K562 (cell line): ENCODE data around the gene LCE1A. TPM values are rescaled to one million over a fixed set of nuclear protein-coding genes. Genes with fewer than 3 reads are reported as not detected.

Experiments used
- ATAC-seq: fragments of 200-7000 bp; cut with Tn5 transposase; 3 replicates; pipeline ENCODE4 v1.9.1; 2020; ENCODE audit warnings: moderate library complexity
- BruUV-seq: library from RNA; stranded (reverse); fragments of 400-500 nt; replicated peaks from 2 replicates; lab custom pipeline; 2021; lab: Mats Ljungman, UMichigan
- CTCF ChIA-PET: fragments of 300-600 bp; formaldehyde crosslinking; extraction: SDS; loops from one replicate; lab custom pipeline; 2021; ENCODE audit warnings: low intra/inter-chr PET ratio; lab: Yijun Ruan, JAX
- POLR2A ChIA-PET: fragments of 300-600, 350-650 bp; sonication (Branson Sonifier 250); formaldehyde crosslinking; extraction: SDS; loops from one replicate; lab custom pipeline; 2021; ENCODE audit warnings: antibody characterized with exemption, inconsistent platforms; lab: Yijun Ruan, JAX
- DNase-seq, 4 experiments: peaks; one replicate each; pipeline versions ENCODE4 v3.0.0 to v3.0.0-alpha.2; 2011 to 2018; ENCODE audit warnings: low spot score in 3 of 4, mixed read lengths in 3 of 4; ENCODE audit errors: extremely low read depth in 1 of 4
- FAIRE-seq: peaks from 2 replicates; lab custom pipeline; 2011; peaks lifted over from hg19 to GRCh38; lab: Jason Lieb, UNC
- H2AFZ ChIP-seq: 2 replicates; pipeline ENCODE4 v1.6.0; 2011; ENCODE audit warnings: low read depth, low read length, control low read depth, inconsistent platforms
- H3K27ac ChIP-seq: fragments of 200-600 bp; 3 replicates; pipeline ENCODE4 v1.8.0; 2011; ENCODE audit warnings: low read depth, mild to moderate bottlenecking, control low read depth, inconsistent platforms, low read length, moderate library complexity, mixed read lengths; ENCODE audit errors: extremely low read depth
- H3K27me3 ChIP-seq, 2 experiments: fragments of 300-600 bp in 1 of 2; 2 replicates in 1 of 2; 3 replicates in 1 of 2; pipeline versions ENCODE4 v1.6.0 to v1.8.0; 2011; ENCODE audit warnings: inconsistent platforms in 2 of 2, low read length in 2 of 2, mild to moderate bottlenecking in 1 of 2, mixed read lengths in 1 of 2, moderate library complexity in 1 of 2; ENCODE audit not compliant: control insufficient read depth in 2 of 2, insufficient read depth in 2 of 2
- H3K36me3 ChIP-seq: fragments of 300-600 bp; 3 replicates; pipeline ENCODE4 v1.8.0; 2011; ENCODE audit warnings: mild to moderate bottlenecking, low read length, inconsistent platforms; ENCODE audit not compliant: control insufficient read depth, insufficient read depth
- H3K4me1 ChIP-seq, 2 experiments: fragments of 200-600 bp in 1 of 2; replicated peaks in 1 of 2; 2 replicates in 1 of 2; 3 replicates in 1 of 2; pipeline versions ENCODE4 v1.5.1 to v1.8.0; 2011; ENCODE audit warnings: inconsistent platforms in 2 of 2, low read length in 2 of 2, mild to moderate bottlenecking in 1 of 2, mixed read lengths in 1 of 2, moderate library complexity in 1 of 2; ENCODE audit not compliant: control insufficient read depth in 2 of 2, insufficient read depth in 2 of 2
- H3K4me2 ChIP-seq: 2 replicates; pipeline ENCODE4 v1.6.1; 2011; ENCODE audit warnings: low read length, control low read depth, inconsistent platforms, mixed read lengths; ENCODE audit not compliant: insufficient read depth
- H3K4me3 ChIP-seq: fragments of 200-600 bp; sonication (generic), shearing (Covaris generic); 2 replicates; pipeline ENCODE4 v1.5.1; 2016; ENCODE audit warnings: control low read depth, inconsistent platforms
- H3K79me2 ChIP-seq: fragments of 200-600 bp; 3 replicates; pipeline ENCODE4 v1.8.0; 2011; ENCODE audit warnings: low read length, inconsistent platforms; ENCODE audit not compliant: control insufficient read depth, insufficient read depth
- H3K9ac ChIP-seq, 2 experiments: 2 replicates each; pipeline versions ENCODE4 v1.6.0 to v1.6.1; 2011; ENCODE audit warnings: low read depth in 2 of 2, low read length in 2 of 2, control low read depth in 1 of 2, inconsistent platforms in 1 of 2, mild to moderate bottlenecking in 1 of 2, mixed read lengths in 1 of 2; ENCODE audit not compliant: insufficient read depth in 1 of 2
- H3K9me1 ChIP-seq: one replicate; pipeline ENCODE4 v1.6.0; 2011; ENCODE audit warnings: inconsistent platforms, mild to moderate bottlenecking, low read length, moderate library complexity; ENCODE audit not compliant: control insufficient read depth, insufficient read depth
- H3K9me3 ChIP-seq: replicated peaks from 2 replicates; pipeline ENCODE4 v1.5.1; 2011; ENCODE audit warnings: low read depth, low read length, inconsistent platforms; ENCODE audit not compliant: control insufficient read depth, insufficient read depth
- H4K20me1 ChIP-seq: replicated peaks from 2 replicates; pipeline ENCODE4 v1.6.1; 2011; ENCODE audit warnings: low read length, inconsistent platforms, mixed read lengths; ENCODE audit not compliant: control insufficient read depth, insufficient read depth
- ARID3B ChIP-seq: fragments of 250-450 bp; sonication (Bioruptor Pico); IDR thresholded peaks from 2 replicates; pipeline ENCODE4 v1.4.0; 2020; ENCODE audit warnings: borderline replicate concordance
- BRF2 ChIP-seq: IDR thresholded peaks from 3 replicates; pipeline ENCODE4 v1.6.1; 2011; ENCODE audit warnings: borderline replicate concordance, mild to moderate bottlenecking; ENCODE audit not compliant: insufficient read length, insufficient read depth
- C11orf30 ChIP-seq: fragments of 450-650 bp; IDR thresholded peaks from 2 replicates; pipeline ENCODE4 v1.6.1; 2016; ENCODE audit warnings: low read depth, mild to moderate bottlenecking
- ELF2 ChIP-seq: fragments of 250-450 bp; sonication (Bioruptor Pico); IDR thresholded peaks from 2 replicates; pipeline ENCODE4 v1.5.0; 2021; ENCODE audit warnings: mild to moderate bottlenecking
- GABPA ChIP-seq: fragments of 200-800 bp; sonication (Bioruptor generic); conservative IDR thresholded peaks from 2 replicates; pipeline ENCODE4 v1.6.1; 2016; ENCODE audit warnings: low read depth, missing genetic modification characterization, missing compliant biosample characterization
- LCOR ChIP-seq: sonication (generic); formaldehyde crosslinking; IDR thresholded peaks from 2 replicates; pipeline ENCODE4 v1.8.0; 2022; ENCODE audit warnings: mild to moderate bottlenecking, missing genetic modification reagents
- NUFIP1 ChIP-seq: fragments of 450-650 bp; IDR thresholded peaks from 2 replicates; pipeline ENCODE4 v1.6.1; 2018; ENCODE audit not compliant: partially characterized antibody
- PTBP1 ChIP-seq: fragments of 200-400 bp; formaldehyde crosslinking; IDR thresholded peaks from 2 replicates; pipeline ENCODE4 v1.6.1; 2017; ENCODE audit warnings: low read depth, low read length
- RREB1 ChIP-seq: fragments of 250-450 bp; sonication (Bioruptor Pico); IDR thresholded peaks from 2 replicates; pipeline ENCODE4 v1.4.0; 2020
- ZKSCAN8 ChIP-seq: fragments of 200-800 bp; sonication (Bioruptor generic); IDR thresholded peaks from 2 replicates; pipeline ENCODE4 v1.6.1; 2016; ENCODE audit warnings: missing genetic modification characterization, missing compliant biosample characterization
- ZNF174 ChIP-seq: fragments of 250-450 bp; sonication (Bioruptor Pico); IDR thresholded peaks from 2 replicates; pipeline ENCODE4 v1.4.0; 2020; ENCODE audit warnings: mild to moderate bottlenecking
- WGBS: fragments of 100-300 bp; shearing (Covaris generic); methylation state at CpG from one replicate; pipeline ENCODE4 v1.1.6; 2016; ENCODE audit warnings: low coverage, mixed read lengths; ENCODE audit not compliant: insufficient coverage; ENCODE audit errors: missing lambda C conversion rate; 5-methylcytosine and 5-hydroxymethylcytosine counted together
- in situ Hi-C: fragments of 300-500 bp; cut with MboI; formaldehyde crosslinking; loops from 4 replicates; pipeline ENCODE4 v1.15.0; 2018; ENCODE audit warnings: inconsistent platforms, mixed read lengths
- intact Hi-C: fragments of 100-400 bp; cut with micrococcal nuclease; formaldehyde crosslinking; loops from 2 replicates; pipeline ENCODE4 v1.14.2; 2022
- polyA plus RNA-seq, 8 experiments: library from polyadenylated mRNA; depleted of rRNA in 4 of 8; stranded (reverse) in 5 of 8; unstranded in 3 of 8; fragments of >200 nt; fragmentation: Nextera tagmentation in 2 of 8; fragmentation: Illumina TruSeq in 1 of 8; extraction: Ambion mirVana in 2 of 8; extraction: Trizol in 1 of 8; gene quantifications; 2 replicates each; pipeline versions ENCODE4 v1.2.1 to v1.2.3, GENCODE V29; 2011 to 2014; ENCODE audit warnings: inconsistent platforms in 1 of 8, missing spikeins in 1 of 8
- total RNA-seq, 7 experiments: library from RNA; depleted of rRNA in 6 of 7; stranded (reverse); fragments of >200 nt in 6 of 7; fragmentation: Illumina TruSeq in 2 of 7; extraction: Trizol in 2 of 7; gene quantifications; 2 replicates each; pipeline versions ENCODE4 v1.2.1 to v1.2.3, GENCODE V29; 2011 to 2021; ENCODE audit warnings: low replicate concordance in 1 of 7

The LCE1A gene
- total and polyA plus RNA-seq, 9 of the 15 experiments (the other 6 are each of a cell fraction or from before 2014, with no cell fraction given), result not detected

DNA sequence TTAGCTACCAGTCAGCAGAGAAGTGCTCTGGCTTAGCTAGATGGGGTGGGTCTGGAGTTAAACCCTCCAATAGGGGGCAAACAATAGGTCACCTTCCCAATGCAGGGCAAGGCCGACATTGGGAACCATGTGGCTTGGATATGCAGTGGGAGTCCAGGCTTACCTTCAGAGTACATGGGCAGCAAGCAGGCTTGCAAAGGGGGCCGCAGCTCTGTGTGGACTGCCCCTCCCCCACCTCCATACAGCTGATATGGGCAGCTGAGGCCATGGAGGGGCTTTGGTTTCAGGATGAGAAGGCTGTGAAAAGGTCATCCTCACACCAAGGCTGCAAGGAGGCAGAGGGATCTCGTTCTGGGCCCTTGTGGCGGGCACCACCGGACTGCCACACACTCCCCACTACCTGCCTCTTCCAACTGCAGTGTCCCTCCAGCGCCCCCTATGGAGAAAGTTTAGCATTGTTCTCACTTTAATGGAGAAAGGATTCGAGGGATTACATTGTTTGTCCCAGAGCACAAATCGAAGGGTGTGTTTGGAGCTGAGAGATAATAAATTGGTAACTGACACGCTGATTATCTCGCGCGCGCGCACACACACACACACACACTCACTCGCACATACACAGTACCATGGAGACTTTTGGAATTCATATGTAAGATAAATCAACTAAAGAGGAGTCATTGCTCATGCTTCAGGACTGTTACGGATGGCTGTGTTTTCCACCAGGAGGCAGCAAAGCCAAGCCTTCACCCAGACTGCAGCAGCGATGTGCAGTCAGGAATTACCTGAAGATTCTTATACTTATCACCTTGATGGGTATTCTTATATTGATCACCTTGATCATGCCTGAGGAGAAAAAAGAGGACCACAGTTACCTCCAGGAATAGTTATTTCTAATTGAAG lies 43.8 kb downstream of the LCE1A start (continued):
- TF ChIP-seq C11orf30 (no peak), NUFIP1 (no peak)
- TF ChIP-seq, all 486 proteins: peak for 5

GRCh38 chr1:152871731-152872126 lies 44.5 kb downstream of the LCE1A start:
- intact Hi-C loops, result loop anchor here (2.0 to 10.0 kb wide), 3 partner anchors 161 to 353 kb away; no protein-coding TSS in a partner anchor
- TF ChIP-seq GABPA (tag) (no peak), BRF2 (no peak), ELF2 (CRISPR knock-in tag) (no peak), ZKSCAN8 (no peak), PTBP1 (no peak), LCOR (CRISPR knock-in tag) (no peak), RREB1 (CRISPR knock-in tag) (no peak), ARID3B (CRISPR knock-in tag) (no peak), ZNF174 (no peak)

More at GRCh38 chr1:152871731-152872126, 44.5 kb downstream of the LCE1A start:
- FAIRE-seq, result no peak
- BruUV-seq, result no TSS peak
- no peaks in the 10 kb centered on the region for H3K4me1 ChIP-seq
- ATAC-seq, result no peak
- ChIA-PET POLR2A (no interaction called here), CTCF (interaction anchor here (0.5 to 1.6 kb wide), 4 partner anchors 72 to 367 kb away, joined by 3 to 14 read pairs (median 6); no protein-coding TSS in a partner anchor)
- no peaks in the 10 kb centered on the region for H3K79me2 ChIP-seq
- no peak for DNase-seq
- no peaks in the 10 kb centered on the region for H4K20me1 ChIP-seq
- H3K9me1 ChIP-seq, result no peaks in the 10 kb centered on the region
- H3K27me3 ChIP-seq, result no peaks in the 10 kb centered on the region; a peak in 1 of 5 replicates
- in situ Hi-C loops, result loop anchor here (10.0 kb wide), 2 partner anchors 323 to 353 kb away; no protein-coding TSS in a partner anchor
- H3K9me3 ChIP-seq, result no peaks in the 10 kb centered on the region
- no peaks in the 10 kb centered on the region for H3K36me3 ChIP-seq
- H3K4me2 ChIP-seq, result no peak overlapping the region
- no peak overlapping the region for H2AFZ ChIP-seq
- no peak overlapping the region for H3K9ac ChIP-seq
- H3K27ac ChIP-seq, result no peak overlapping the region
- no peak overlapping the region for H3K4me3 ChIP-seq
- WGBS, result under 1% methylated on average over 6 of the region's 6 CpGs
